Breast epithelium (tissue), 4 donors: Measurements from ENCODE around the gene DYDC2. TPM values are rescaled to one million over a fixed set of nuclear protein-coding genes. Genes with fewer than 3 reads are reported as not detected.

Source experiments
- DNase-seq, 2 donors: peaks; one replicate each; pipeline ENCODE4 v3.0.0-alpha.2; 2019; ENCODE audit warnings: low spot score in 2 of 2
- H3K27ac ChIP-seq, 2 donors: fragments of 200-600 bp; sonication (generic) in 1 of 2; one replicate each; pipeline ENCODE4 v1.5.1; 2016 to 2019; ENCODE audit warnings: mild to moderate bottlenecking in 1 of 2
- H3K27me3 ChIP-seq, 2 donors: fragments of 200-600 bp; sonication (generic) in 1 of 2; one replicate each; pipeline versions ENCODE4 v1.5.1 to v1.6.0; 2017 to 2019; ENCODE audit warnings: control low read depth in 1 of 2, mild to moderate bottlenecking in 1 of 2
- H3K36me3 ChIP-seq: fragments of 200-600 bp; one replicate; pipeline ENCODE4 v1.5.1; 2019
- H3K4me1 ChIP-seq, 2 donors: fragments of 200-600 bp; sonication (generic); one replicate each; pipeline ENCODE4 v1.5.1; 2016 to 2019; ENCODE audit warnings: control low read depth in 1 of 2
- H3K4me3 ChIP-seq, 3 donors: fragments of 200-600 bp; sonication (generic); 1 replicate in 2 of 3; 2 replicates in 1 of 3; pipeline ENCODE4 v1.5.1; 2016 to 2019; ENCODE audit warnings: mild to moderate bottlenecking in 3 of 3, moderate library complexity in 2 of 3
- H3K9me3 ChIP-seq, 2 donors: fragments of 200-600 bp; sonication (generic) in 1 of 2; one replicate each; pipeline ENCODE4 v1.5.1; 2016 to 2019; ENCODE audit warnings: control low read depth in 1 of 2
- CTCF ChIP-seq, 3 donors: fragments of 450-650 bp; IDR thresholded peaks; one replicate each; pipeline ENCODE4 v1.5.1; 2016 to 2017; ENCODE audit warnings: antibody characterized with exemption in 3 of 3, mild to moderate bottlenecking in 3 of 3, moderate library complexity in 3 of 3
- POLR2A ChIP-seq: fragments of 450-650 bp; IDR thresholded peaks from one replicate; pipeline ENCODE4 v1.6.1; 2016; ENCODE audit warnings: antibody characterized with exemption, mild to moderate bottlenecking, moderate library complexity
- POLR2AphosphoS5 ChIP-seq, 3 donors: sonication (generic); formaldehyde crosslinking; IDR thresholded peaks; one replicate each; pipeline ENCODE4 v1.6.1; 2017; ENCODE audit warnings: antibody characterized with exemption in 3 of 3
- intact Hi-C: fragments of 100-400 bp; cut with DNase I; formaldehyde crosslinking; loops from one replicate; pipeline ENCODE4 v1.15.1; 2023; ENCODE audit warnings: low total_unique reads
- total RNA-seq, 3 donors: library from RNA; depleted of rRNA; stranded (reverse); fragments of >200 nt; gene quantifications; one replicate each; pipeline ENCODE4 v1.1.0, GENCODE V29; 2016

Gene DYDC2
- total RNA-seq, 3 donors from 2014 or later = 0.32 TPM; not detected in 2

GRCh38 chr10:80324086-80324485 is 32.5 kb upstream of the DYDC2 start:
- Histone ChIP-seq H3K27me3 (no peaks in the 10 kb centered on the region), H3K4me3 (no peak overlapping the region), H3K27ac (no peak overlapping the region), H3K4me1 (no peaks in the 10 kb centered on the region), H3K9me3 (no peaks in the 10 kb centered on the region), H3K36me3 (no peaks in the 10 kb centered on the region)
- intact Hi-C loops = no loop called here
- DNase-seq = no peak
- TF ChIP-seq POLR2A (no peak), CTCF (IDR thresholded peaks at IDR 0.05) (no peak), POLR2AphosphoS5 (IDR thresholded peaks at IDR 0.05) (no peak)

GRCh38 chr10:80324891-80325364 is 31.7 kb upstream of the DYDC2 start:
- Histone ChIP-seq H3K9me3 (no peaks in the 10 kb centered on the region), H3K27ac (no peak overlapping the region), H3K36me3 (no peaks in the 10 kb centered on the region), H3K4me1 (no peaks in the 10 kb centered on the region), H3K4me3 (no peak overlapping the region), H3K27me3 (no peaks in the 10 kb centered on the region)
- intact Hi-C loops = no loop called here
- no peak for TF ChIP-seq POLR2A
- no peak for TF ChIP-seq POLR2AphosphoS5 (IDR thresholded peaks at IDR 0.05)
- no peak for TF ChIP-seq CTCF (IDR thresholded peaks at IDR 0.05)
- DNase-seq = no peak

DNA sequence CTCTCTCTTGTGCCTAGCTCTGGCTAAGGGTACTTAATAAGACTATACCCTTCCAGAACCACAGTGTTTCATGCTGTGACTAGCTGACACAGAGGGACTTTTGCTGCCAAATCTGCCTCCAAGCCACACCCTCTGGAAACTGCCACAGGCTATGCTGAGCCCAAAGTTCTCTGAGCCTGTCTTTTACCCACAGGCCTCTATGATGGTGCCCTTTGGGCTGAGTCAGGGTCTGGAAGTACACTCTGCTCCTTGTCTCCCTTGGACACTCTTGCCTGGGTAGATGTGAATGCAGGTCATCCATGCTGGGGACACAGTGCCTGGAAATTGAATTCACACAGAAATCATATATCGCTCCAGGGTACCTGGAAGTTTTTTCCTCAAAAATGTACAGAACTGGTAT is 22.6 kb upstream of the DYDC2 start:
- Histone ChIP-seq H3K36me3 (no peaks in the 10 kb centered on the region), H3K27me3 (no peaks in the 10 kb centered on the region), H3K4me3 (no peak overlapping the region), H3K9me3 (no peaks in the 10 kb centered on the region), H3K4me1 (no peaks in the 10 kb centered on the region), H3K27ac (no peak overlapping the region)
- no peak for DNase-seq
- TF ChIP-seq POLR2AphosphoS5 (IDR thresholded peaks at IDR 0.05) = no peak
- no peak for TF ChIP-seq CTCF (IDR thresholded peaks at IDR 0.05)
- no peak for TF ChIP-seq POLR2A
- intact Hi-C loops = no loop called here

DNA sequence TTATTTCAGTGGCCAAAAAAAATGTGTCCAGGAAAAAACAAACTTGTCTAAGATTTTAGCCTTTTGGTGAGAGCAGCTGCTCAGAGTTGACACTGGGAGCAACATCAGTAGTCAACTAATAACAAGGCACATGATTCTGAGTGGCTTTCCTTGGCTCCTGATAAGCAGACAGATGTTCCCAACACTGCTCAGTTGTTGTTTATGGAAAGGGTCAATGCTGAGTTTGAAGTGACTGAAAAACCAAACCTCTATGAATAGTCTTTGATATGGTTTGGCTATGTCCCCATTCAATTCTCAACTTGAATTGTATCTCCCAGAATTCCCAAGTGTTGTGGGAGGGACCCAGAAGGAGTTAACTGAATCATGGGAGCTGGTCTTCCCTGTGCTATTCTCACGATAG is 12.3 kb upstream of the DYDC2 start:
- H3K4me3 ChIP-seq = no peak overlapping the region
- DNase-seq = no peak
- H3K27me3 ChIP-seq = no peaks in the 10 kb centered on the region
- no peaks in the 10 kb centered on the region for H3K4me1 ChIP-seq
- H3K9me3 ChIP-seq = no peaks in the 10 kb centered on the region
- no peak for TF ChIP-seq POLR2A
- no peak for TF ChIP-seq POLR2AphosphoS5 (IDR thresholded peaks at IDR 0.05)
- no peak for TF ChIP-seq CTCF (IDR thresholded peaks at IDR 0.05)
- no peak overlapping the region for H3K27ac ChIP-seq
- H3K36me3 ChIP-seq = no peaks in the 10 kb centered on the region
- intact Hi-C loops = no loop called here

GRCh38 chr10:80344912-80345311 is 11.7 kb upstream of the DYDC2 start:
- Histone ChIP-seq H3K4me3 (no peak overlapping the region), H3K27ac (no peak overlapping the region), H3K4me1 (no peaks in the 10 kb centered on the region), H3K9me3 (no peaks in the 10 kb centered on the region), H3K27me3 (no peaks in the 10 kb centered on the region), H3K36me3 (no peaks in the 10 kb centered on the region)
- intact Hi-C loops = no loop called here
- no peak for TF ChIP-seq CTCF (IDR thresholded peaks at IDR 0.05)
- no peak for TF ChIP-seq POLR2A
- TF ChIP-seq POLR2AphosphoS5 (IDR thresholded peaks at IDR 0.05) = no peak
- DNase-seq = no peak
